ENCODE measurements around the gene PCDHGB4. TPM values are rescaled to one million over a fixed set of nuclear protein-coding genes. Genes with fewer than 3 reads are reported as not detected.
"Not testable (repeated sequence)": the region's sequence is repeated elsewhere in the genome, so short reads cannot be mapped to it uniquely, and the experiment has no call there.

The PCDHGB4 gene
- total RNA-seq, 2 donors from 2014 or later, result 11.6 to 18.1 TPM

DNA sequence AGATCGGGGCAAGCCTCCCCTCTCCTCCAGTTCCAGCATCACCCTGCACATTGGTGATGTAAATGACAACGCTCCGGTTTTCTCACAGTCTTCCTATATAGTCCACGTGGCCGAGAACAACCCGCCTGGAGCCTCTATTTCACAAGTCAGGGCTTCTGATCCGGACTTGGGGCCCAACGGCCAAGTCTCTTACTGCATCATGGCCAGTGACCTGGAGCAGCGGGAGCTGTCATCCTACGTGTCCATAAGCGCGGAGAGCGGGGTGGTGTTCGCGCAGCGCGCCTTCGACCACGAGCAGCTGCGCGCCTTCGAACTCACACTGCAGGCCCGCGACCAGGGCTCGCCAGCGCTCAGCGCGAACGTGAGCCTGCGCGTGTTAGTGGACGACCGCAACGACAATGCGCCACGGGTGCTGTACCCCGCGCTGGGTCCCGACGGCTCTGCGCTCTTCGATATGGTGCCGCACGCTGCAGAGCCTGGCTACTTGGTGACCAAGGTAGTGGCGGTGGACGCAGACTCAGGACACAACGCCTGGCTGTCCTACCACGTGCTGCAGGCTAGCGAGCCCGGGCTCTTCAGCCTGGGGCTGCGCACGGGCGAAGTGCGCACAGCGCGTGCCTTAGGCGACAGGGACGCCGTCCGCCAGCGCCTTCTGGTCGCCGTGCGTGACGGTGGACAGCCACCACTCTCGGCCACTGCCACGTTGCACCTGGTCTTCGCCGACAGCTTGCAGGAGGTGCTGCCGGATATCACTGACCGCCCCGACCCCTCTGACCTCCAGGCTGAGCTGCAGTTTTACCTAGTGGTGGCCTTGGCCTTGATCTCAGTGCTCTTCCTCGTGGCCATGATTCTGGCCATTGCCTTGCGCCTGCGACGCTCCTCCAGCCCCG, 1.9 kb downstream of the PCDHGB4 start:
- Histone ChIP-seq H3K4me3 (peak overlapping the region; percentile 12), H3K4me1 (ENCODE audit: control insufficient read depth in 1 of 2, low read depth in 2 of 2) (no peaks in the 10 kb centered on the region), H3K27ac (no peak overlapping the region), H3K9me3 (peaks cover 95% of the 10 kb centered on the region), H3K27me3 (replicated peaks; ENCODE audit: insufficient read depth) (no peaks in the 10 kb centered on the region), H3K36me3 (peaks cover 5% of the 10 kb centered on the region)
- TF ChIP-seq CTCF (IDR thresholded peaks at IDR 0.05), result no peak
- no peak for DNase-seq (ENCODE audit: low spot score)
- no peak for ATAC-seq (ENCODE audit: insufficient number of reproducible peaks, low FRiP score, low read depth)

DNA sequence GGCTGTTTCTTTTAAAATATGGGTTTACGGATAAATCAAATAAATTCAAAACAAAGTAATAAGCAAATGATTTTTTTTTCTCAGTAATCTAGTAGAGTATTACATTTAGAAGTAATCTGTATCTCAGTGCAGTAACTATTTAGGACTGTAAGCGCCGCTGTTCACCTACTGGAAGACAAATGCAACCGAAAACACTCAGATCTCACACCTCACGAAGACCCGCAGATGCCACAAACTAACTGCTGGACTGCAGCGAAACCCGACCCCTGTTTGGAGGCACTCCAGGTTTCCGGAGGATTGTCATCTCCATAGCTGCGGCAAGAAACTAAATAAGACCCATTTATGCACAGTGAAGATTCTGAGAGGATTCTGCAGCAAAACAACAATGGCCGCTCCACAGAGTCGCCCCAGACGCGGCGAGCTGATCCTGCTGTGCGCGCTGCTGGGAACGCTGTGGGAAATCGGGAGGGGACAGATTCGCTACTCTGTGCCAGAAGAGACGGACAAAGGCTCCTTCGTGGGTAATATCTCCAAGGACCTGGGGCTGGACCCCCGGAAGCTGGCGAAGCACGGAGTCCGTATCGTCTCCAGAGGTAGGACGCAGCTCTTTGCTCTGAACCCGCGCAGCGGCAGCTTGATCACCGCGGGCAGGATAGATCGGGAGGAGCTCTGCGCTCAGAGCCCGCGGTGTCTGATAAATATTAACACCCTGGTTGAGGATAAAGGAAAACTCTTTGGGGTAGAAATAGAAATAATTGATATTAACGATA, 5.1 kb downstream of the PCDHGB4 start, which contains the start of gene PCDHGA8:
Gene PCDHGA8, plus strand, starts transcription at position 205 of the 770 bp plus-strand sequence. Its CDS starts 181 bp downstream, at position 386.
- no peak for TF ChIP-seq CTCF (IDR thresholded peaks at IDR 0.05)
- Histone ChIP-seq H3K27ac (no peak within 1 kb of the TSS), H3K27me3 (replicated peaks; ENCODE audit: insufficient read depth) (no peaks in the 10 kb centered on the region), H3K9me3 (peaks cover 91% of the 10 kb centered on the region), H3K4me3 (peak within 1 kb of the TSS; percentile 32), H3K36me3 (peaks cover 5% of the 10 kb centered on the region), H3K4me1 (ENCODE audit: control insufficient read depth in 1 of 2, low read depth in 2 of 2) (no peaks in the 10 kb centered on the region)
- ATAC-seq (ENCODE audit: insufficient number of reproducible peaks, low FRiP score, low read depth) (no peak), DNase-seq (ENCODE audit: low spot score) (no peak)

GRCh38 chr5:141393267-141393666, 5.8 kb downstream of the PCDHGB4 start:
- Histone ChIP-seq H3K4me1 (ENCODE audit: control insufficient read depth in 1 of 2, low read depth in 2 of 2) (no peaks in the 10 kb centered on the region), H3K27me3 (replicated peaks; ENCODE audit: insufficient read depth) (no peaks in the 10 kb centered on the region), H3K4me3 (peak overlapping the region; percentile 23), H3K27ac (no peak overlapping the region), H3K9me3 (peaks cover 93% of the 10 kb centered on the region), H3K36me3 (peaks cover 5% of the 10 kb centered on the region)
- DNase-seq (ENCODE audit: low spot score) (no peak), ATAC-seq (ENCODE audit: insufficient number of reproducible peaks, low FRiP score, low read depth) (no peak)
- TF ChIP-seq CTCF (IDR thresholded peaks at IDR 0.05), result no peak

DNA sequence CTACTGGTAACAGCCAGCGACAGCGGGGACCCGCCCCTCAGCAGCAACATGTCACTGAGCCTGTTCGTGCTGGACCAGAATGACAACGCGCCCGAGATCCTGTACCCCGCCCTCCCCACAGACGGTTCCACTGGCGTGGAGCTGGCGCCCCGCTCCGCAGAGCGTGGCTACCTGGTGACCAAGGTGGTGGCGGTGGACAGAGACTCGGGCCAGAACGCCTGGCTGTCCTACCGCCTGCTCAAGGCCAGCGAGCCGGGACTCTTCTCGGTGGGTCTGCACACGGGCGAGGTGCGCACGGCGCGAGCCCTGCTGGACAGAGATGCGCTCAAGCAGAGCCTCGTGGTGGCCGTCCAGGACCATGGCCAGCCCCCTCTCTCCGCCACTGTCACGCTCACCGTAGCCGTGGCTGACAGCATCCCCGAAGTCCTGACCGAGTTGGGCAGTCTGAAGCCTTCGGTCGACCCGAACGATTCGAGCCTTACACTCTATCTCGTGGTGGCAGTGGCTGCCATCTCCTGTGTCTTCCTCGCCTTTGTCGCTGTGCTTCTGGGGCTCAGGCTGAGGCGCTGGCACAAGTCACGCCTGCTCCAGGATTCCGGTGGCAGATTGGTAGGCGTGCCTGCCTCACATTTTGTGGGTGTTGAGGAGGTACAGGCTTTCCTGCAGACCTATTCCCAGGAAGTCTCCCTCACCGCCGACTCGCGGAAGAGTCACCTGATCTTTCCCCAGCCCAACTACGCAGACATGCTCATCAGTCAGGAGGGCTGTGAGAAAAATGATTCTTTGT, 7.1 kb downstream of the PCDHGB4 start:
- H3K27ac ChIP-seq; ATAC-seq (ENCODE audit: insufficient number of reproducible peaks, low FRiP score, low read depth); H3K4me1 ChIP-seq (ENCODE audit: control insufficient read depth in 1 of 2, low read depth in 2 of 2); H3K27me3 ChIP-seq (replicated peaks; ENCODE audit: insufficient read depth); DNase-seq (ENCODE audit: low spot score); H3K4me3 ChIP-seq; H3K36me3 ChIP-seq: not testable (repeated sequence)
- peaks cover 92% of the 10 kb centered on the region for H3K9me3 ChIP-seq

- peaks cover 88% of the 10 kb centered on the region for H3K9me3 ChIP-seq
- H3K4me3 ChIP-seq, result peak within 1 kb of the TSS; percentile 47
- peak; percentile 29 for TF ChIP-seq CTCF (IDR thresholded peaks at IDR 0.05)
- not testable (repeated sequence) for H3K27me3 ChIP-seq (replicated peaks; ENCODE audit: insufficient read depth); H3K4me1 ChIP-seq (ENCODE audit: control insufficient read depth in 1 of 2, low read depth in 2 of 2); H3K36me3 ChIP-seq; DNase-seq (ENCODE audit: low spot score); ATAC-seq (ENCODE audit: insufficient number of reproducible peaks, low FRiP score, low read depth); H3K27ac ChIP-seq
Measured at GRCh38 chr5:141397756-141398551, 10.5 kb downstream of the PCDHGB4 start, which contains the start of gene PCDHGB5. Gene PCDHGB5 (plus strand): TSS chr5:141397947. CDS start chr5:141398128, 181 bp downstream.

All from thoracic aorta (tissue), 2 donors.